Kidney (tissue), 14 donors: ENCODE data around the gene CFAP43. TPM values are rescaled to one million over a fixed set of nuclear protein-coding genes. Genes with fewer than 3 reads are reported as not detected.

Experiments
- DNase-seq, 5 donors: peaks; one replicate each; pipeline ENCODE4 v3.0.0-alpha.2; 2013 to 2020
- FAIRE-seq: peaks from 2 replicates; lab custom pipeline; 2012; peaks lifted over from hg19 to GRCh38; lab: Jason Lieb, UNC
- H3K27ac ChIP-seq, 2 donors: one replicate each; pipeline ENCODE4 v1.7.0; 2013; ENCODE audit warnings: low read depth in 2 of 2, low read length in 2 of 2, inconsistent platforms in 1 of 2
- H3K27me3 ChIP-seq: one replicate; pipeline ENCODE4 v1.7.1; 2013; ENCODE audit warnings: low read length, inconsistent platforms; ENCODE audit not compliant: control insufficient read depth, insufficient read depth
- H3K36me3 ChIP-seq, 3 donors: one replicate each; pipeline versions ENCODE4 v1.7.0 to v1.7.1; 2013; ENCODE audit warnings: low read length in 3 of 3, control low read depth in 1 of 3, inconsistent platforms in 1 of 3; ENCODE audit not compliant: insufficient read depth in 3 of 3, control insufficient read depth in 2 of 3
- H3K4me1 ChIP-seq, 3 donors: one replicate each; pipeline versions ENCODE4 v1.7.0 to v1.7.1; 2013; ENCODE audit warnings: low read length in 3 of 3, inconsistent platforms in 1 of 3, low read depth in 1 of 3; ENCODE audit not compliant: control insufficient read depth in 2 of 3, insufficient read depth in 2 of 3
- H3K4me3 ChIP-seq, 3 donors: one replicate each; pipeline versions ENCODE4 v1.7.0 to v1.8.1; 2013; ENCODE audit warnings: low read length in 3 of 3, control low read depth in 1 of 3, inconsistent platforms in 1 of 3
- H3K9ac ChIP-seq, 3 donors: one replicate each; pipeline versions ENCODE4 v1.7.0 to v1.7.1; 2013; ENCODE audit warnings: low read length in 3 of 3, control low read depth in 1 of 3, inconsistent platforms in 1 of 3
- H3K9me3 ChIP-seq, 3 donors: one replicate each; pipeline versions ENCODE4 v1.7.0 to v1.7.1; 2013; ENCODE audit warnings: low read length in 3 of 3, control low read depth in 1 of 3, inconsistent platforms in 1 of 3; ENCODE audit not compliant: control insufficient read depth in 2 of 3, insufficient read depth in 1 of 3
- intact Hi-C: fragments of 100-400 bp; cut with DNase I; formaldehyde crosslinking; loops from one replicate; pipeline ENCODE4 v1.11.1; 2022
- polyA plus RNA-seq: library from polyadenylated mRNA; stranded (reverse); fragments of 350-450 nt; fragmentation: Illumina TruSeq; extraction: RNeasy Lipid Tissue Mini Kit (QIAGEN cat#74804); gene quantifications from one replicate; pipeline ENCODE4 v1.2.3, GENCODE V29; 2014; ENCODE audit warnings: low read depth, low replicate concordance; ENCODE audit not compliant: insufficient read depth
- total RNA-seq: library from RNA; stranded (reverse); fragmentation: NEBNext Ultra II Directional; extraction: Animal tissue kit (Norgen Biotek cat#: 25700); gene quantifications from one replicate; pipeline ENCODE4 v1.2.1, GENCODE V29; 2021
- TF ChIP-seq, protein P1 (sequence below): IDR thresholded peaks from 3 replicates; pipeline ENCODE4 v1.5.1; 2012; ENCODE audit warnings: mild to moderate bottlenecking, moderate library complexity, borderline replicate concordance; ENCODE audit not compliant: insufficient read depth; ENCODE audit errors: extremely low read depth
- donor health status: control.
- donor health status: control.
- donor health status: control.
- donor health status: control.
- donor health status: control.
- donor health status: DM: yes; HTN: yes; CAD: no.
- donor health status: Normal renal cell carcinoma (clear cell type).

The CFAP43 gene
- total and polyA plus RNA-seq, 2 donors from 2014 or later, result 3.1 to 7.2 TPM

DNA sequence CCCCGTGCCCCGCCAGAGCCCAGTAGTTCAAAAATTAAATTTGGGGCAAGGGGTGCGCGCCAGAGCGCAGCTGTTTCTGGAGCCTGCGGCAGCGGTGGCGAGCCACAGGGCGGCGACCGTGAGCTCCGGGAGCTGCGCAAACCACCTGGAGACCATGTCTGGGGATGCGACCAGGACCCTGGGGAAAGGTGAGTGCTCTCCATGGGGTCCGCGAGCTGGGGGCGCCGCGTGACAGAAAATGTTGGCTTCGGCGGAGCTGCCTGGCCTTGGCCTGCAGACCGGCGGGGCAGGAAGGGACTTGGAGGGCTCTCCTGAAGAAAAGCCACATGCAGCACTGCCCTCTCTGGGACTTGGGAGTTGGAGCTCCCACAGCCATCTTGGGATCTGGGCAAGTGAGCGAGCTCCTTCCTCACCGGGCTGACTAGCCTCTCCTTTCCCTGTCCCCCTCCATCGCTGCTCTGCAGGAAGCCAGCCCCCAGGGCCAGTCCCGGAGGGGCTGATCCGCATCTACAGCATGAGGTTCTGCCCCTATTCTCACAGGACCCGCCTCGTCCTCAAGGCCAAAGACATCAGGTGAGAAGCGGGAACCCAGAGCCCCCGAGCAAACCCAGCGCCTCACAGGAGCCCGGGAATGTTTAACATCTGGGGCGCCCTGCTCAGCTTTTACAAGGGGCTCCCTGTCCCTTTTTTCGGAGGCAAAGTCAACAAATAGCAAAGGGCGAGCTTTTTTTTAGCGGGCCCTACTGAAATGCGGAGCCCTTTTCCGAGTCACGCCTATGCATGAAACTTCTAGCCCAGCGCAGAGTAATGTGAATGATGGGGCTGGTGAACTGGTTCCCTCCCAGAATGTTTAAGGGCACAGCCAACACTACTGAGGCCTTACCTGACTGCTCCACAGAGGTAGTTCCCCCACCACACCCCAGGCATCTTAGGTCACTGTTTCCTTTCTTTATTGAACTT lies 42.9 kb upstream of the CFAP43 start:
- FAIRE-seq (no peak), DNase-seq (peak; percentile 75 to 86 (median 82))
- intact Hi-C loops, result no loop called here
- TF ChIP-seq, protein P1, sequence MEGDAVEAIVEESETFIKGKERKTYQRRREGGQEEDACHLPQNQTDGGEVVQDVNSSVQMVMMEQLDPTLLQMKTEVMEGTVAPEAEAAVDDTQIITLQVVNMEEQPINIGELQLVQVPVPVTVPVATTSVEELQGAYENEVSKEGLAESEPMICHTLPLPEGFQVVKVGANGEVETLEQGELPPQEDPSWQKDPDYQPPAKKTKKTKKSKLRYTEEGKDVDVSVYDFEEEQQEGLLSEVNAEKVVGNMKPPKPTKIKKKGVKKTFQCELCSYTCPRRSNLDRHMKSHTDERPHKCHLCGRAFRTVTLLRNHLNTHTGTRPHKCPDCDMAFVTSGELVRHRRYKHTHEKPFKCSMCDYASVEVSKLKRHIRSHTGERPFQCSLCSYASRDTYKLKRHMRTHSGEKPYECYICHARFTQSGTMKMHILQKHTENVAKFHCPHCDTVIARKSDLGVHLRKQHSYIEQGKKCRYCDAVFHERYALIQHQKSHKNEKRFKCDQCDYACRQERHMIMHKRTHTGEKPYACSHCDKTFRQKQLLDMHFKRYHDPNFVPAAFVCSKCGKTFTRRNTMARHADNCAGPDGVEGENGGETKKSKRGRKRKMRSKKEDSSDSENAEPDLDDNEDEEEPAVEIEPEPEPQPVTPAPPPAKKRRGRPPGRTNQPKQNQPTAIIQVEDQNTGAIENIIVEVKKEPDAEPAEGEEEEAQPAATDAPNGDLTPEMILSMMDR, result peak; percentile 73
- Histone ChIP-seq H3K27ac (peak overlapping the region; percentile 5 to 46), H3K27me3 (no peaks in the 10 kb centered on the region), H3K9me3 (no peaks in the 10 kb centered on the region), H3K9ac (peak overlapping the region in 2 of 3 donors; percentile 44 to 58), H3K36me3 (peaks cover 0 to 2% (median 0%) of the 10 kb centered on the region in 3 donors), H3K4me1 (no peaks in the 10 kb centered on the region), H3K4me3 (peak overlapping the region; percentile 58 to 68 (median 62))

DNA sequence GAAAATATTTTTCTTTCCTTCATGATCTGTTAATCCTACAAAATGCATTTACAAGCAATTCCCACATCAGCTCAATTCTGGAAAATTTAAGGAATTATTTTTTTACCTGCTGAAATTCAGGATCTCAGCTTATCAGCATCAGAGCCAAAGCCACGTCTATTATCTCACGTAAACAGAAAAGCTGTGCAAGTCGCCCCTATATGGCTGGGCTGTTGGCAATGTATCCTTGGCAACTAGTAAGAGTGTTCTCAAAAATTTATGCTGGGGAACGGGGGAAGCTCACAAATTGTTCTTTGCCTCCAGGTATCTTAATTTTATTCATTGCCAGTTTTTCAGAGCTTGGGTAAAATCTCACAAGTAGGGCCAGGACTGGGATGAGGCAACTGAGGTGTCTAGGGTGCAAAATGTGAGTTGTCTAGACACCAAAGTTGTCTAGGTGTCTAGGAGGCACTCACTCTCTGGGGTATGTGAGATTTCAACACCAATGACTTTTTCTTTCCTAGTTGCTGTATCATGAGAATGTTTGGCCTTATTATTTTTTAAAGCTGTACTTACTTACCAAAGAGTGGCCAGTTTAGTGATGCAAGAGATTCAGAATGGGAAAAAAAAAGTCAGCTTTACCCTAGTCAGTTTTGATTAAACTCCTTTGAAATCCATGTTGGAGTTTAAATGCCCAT lies 41.9 kb upstream of the CFAP43 start:
- Histone ChIP-seq H3K36me3 (no peaks in the 10 kb centered on the region), H3K27ac (no peak overlapping the region), H3K4me3 (peak overlapping the region in 2 of 3 donors; percentile 29 to 62), H3K4me1 (no peaks in the 10 kb centered on the region), H3K27me3 (no peaks in the 10 kb centered on the region), H3K9ac (no peak overlapping the region), H3K9me3 (no peaks in the 10 kb centered on the region)
- TF ChIP-seq, protein P1, result no peak
- FAIRE-seq, result no peak
- no peak for DNase-seq
- intact Hi-C loops, result no loop called here

DNA sequence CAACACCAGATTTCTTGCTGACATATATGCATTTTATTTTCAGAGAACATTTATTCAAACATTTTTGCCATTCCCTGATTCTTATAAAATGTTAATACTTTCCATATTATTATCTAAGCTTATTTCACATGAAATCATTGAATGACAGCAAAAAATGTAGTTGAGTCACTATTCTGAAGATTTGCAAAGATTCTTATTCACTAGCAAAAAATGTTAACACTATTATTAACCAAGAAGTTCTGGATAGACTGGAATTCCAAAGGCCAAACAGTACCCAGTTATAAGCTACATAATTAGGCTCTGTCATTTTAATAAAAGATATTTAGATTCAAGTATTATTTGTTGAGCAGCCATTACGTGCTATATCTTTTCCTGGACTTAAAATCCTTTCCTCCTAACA lies 41.1 kb upstream of the CFAP43 start:
- H3K4me3 ChIP-seq, result no peak overlapping the region
- H3K27me3 ChIP-seq, result no peaks in the 10 kb centered on the region
- no peak for DNase-seq
- no peaks in the 10 kb centered on the region for H3K9me3 ChIP-seq
- no peak overlapping the region for H3K27ac ChIP-seq
- H3K36me3 ChIP-seq, result no peaks in the 10 kb centered on the region
- H3K9ac ChIP-seq, result no peak overlapping the region
- intact Hi-C loops, result no loop called here
- H3K4me1 ChIP-seq, result peaks cover 0 to under 1% (median 0%) of the 10 kb centered on the region in 3 donors
- no peak for FAIRE-seq
- TF ChIP-seq, protein P1, result no peak
